NCI-H460 (cell line): ENCODE results near the gene JPH4. TPM values are rescaled to one million over a fixed set of nuclear protein-coding genes. Genes with fewer than 3 reads are reported as not detected.

Experiments used
- DNase-seq: peaks from one replicate; pipeline ENCODE4 v3.0.0-alpha.2; 2016; ENCODE audit warnings: low read depth; ENCODE audit errors: extremely low read depth
- total RNA-seq: library from RNA; depleted of rRNA; stranded (reverse); fragments of >200 nt; shearing (Covaris generic); gene quantifications from 2 replicates; pipeline ENCODE4 v1.2.3, GENCODE V29; 2014; rRNA removed

Gene JPH4
- total RNA-seq, 1 experiment from 2014 or later, result not detected

DNA sequence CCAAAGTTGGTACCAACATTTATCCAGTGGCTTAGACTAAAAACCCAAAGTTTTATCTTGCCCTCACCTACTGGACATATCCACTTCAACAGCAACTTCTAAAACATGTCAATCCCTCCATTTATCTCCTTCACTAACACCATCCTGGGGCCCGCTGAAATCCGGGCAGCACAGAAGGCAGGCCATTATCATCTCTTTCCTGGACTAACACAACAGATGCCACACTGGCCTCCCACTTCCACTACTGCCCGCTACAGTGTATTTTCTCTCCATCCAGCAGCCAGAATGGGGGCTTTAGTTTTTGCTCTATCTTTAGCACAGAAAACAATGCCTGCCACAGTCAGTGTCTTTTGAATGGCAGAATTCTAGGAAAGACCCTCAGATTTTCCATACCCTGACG is 42.6 kb downstream of the JPH4 start:
- DNase-seq, result no peak

DNA sequence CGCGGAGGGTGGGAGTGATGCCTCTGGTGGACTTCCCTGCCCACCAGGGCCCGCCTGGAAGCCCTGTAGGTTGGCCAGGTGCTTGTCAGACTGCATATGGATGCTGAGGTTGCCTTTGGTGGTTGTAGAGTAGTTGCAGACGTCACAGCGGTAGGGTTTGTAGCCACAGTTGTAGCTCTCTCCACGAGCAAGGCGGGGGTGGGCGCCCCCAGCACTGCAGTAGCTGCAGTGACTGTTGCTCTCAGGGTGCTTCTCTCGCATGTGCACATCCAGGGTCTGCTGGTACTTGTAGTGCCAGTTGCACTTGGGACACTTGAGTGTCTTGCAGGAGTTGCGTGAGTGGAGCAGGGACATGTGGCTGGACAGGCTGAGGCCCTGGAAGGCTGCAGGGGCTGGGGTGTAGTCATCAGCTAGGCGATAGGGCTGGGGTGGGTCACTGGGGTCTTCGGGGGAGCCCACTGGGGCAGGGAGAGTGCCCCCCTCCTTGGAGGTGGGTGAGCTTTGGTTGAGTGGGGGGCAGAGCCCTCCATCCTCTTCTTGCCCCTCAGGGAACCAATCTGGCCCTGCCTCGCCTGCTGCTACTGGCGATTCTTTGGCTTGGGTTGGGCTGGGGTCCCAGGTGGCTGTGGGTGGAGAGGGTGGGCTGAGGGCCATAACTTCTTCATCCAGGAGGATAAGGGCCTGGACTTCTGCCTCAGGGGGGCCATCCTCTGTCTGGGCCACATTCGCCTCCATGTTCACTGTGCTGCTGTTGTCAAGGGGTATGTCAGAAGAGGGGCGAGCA is 44.7 kb downstream of the JPH4 start:
- no peak for DNase-seq

DNA sequence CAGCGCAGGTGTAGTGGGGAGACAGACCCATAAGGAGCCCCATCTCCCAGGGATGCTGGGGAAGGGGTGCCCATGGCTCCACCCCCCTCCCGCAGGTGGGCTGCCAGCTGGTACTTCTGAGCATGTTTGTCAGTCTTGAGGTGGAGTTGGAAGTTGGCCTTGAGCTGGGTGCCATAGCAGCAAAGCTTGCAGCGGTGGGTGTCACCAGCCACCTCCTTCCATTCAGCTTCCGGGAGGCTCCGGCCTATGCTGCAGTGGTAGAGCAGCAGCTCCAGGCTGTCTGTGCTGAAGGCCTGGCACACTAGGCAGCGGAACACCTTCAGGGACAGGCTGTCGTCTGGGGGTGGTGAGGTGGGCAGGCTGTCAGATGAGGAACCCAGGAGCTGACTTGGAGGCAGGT is 45.9 kb downstream of the JPH4 start:
- DNase-seq, result no peak

DNA sequence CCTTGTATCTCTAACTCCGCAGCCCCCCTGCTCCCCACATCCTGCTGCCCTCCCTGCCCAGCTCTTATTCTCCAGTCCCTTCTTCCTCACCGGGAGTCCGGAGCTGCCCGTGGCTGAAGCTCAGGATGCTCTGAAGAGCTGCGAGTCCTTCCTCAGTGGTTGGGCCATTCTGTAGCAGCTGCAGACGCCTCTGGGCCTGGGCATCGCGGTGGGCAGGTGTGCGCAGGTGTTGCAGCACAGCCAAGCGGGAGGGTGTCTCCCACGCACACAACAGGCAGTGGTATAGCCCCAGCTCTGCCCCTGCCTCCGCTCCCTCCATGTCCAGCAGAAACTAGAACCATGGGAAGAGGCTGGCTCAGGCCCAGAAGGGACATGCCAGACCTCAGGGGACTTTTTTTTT is 47.2 kb downstream of the JPH4 start:
- DNase-seq, result no peak

DNA sequence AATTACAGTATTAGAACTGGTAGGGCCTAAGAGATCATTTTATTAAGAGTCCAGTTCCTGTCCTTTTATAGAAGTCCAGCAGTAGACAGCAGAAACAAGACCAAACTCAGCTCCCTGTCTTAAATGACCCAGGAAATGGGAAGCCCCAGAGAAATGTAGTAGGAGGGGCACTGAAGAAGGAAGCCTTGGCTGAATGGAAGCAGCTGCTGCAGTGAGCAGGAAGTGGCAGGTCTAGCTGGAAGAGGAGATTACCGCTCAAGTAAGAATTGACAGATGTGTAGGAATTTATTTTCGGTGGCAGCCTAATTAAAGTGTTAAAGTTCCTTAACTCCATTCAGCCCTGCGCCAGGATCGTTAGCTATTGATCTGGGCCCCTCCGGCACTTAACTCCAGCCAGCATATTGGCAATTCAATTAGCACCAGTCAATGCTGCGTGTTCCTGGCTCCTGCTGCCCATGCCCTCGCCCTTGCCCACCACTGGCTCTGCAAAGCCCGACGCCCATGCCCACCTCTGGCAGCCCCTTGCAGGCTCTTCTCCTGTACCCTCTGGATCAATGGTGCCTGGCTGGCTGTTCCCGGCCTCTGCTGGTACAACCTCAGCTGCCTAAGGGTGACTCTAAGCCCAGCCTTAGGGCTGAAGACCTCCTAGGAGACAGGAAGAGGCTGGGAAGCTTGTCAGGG is 48.1 kb downstream of the JPH4 start:
- DNase-seq, result no peak

DNA sequence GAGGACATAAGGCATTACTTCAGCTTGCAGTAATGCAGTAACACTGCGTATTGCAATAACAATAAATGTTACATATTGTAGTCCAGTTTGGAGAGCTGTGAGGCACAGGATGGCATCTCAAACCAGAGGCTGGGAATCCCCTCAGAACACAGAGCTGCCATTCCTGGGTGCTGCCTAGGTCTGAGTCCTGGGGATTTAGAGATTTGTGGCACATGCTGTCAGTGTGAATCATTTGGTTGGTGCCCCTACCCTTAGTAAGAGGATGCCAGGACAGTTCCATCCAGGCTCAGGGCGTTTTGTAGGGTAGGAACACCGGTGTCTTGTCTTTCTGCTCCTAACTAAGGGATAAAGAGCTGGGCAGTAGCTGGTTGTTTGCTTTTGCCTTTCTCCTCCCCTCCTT is 49.6 kb downstream of the JPH4 start:
- DNase-seq, result no peak

DNA sequence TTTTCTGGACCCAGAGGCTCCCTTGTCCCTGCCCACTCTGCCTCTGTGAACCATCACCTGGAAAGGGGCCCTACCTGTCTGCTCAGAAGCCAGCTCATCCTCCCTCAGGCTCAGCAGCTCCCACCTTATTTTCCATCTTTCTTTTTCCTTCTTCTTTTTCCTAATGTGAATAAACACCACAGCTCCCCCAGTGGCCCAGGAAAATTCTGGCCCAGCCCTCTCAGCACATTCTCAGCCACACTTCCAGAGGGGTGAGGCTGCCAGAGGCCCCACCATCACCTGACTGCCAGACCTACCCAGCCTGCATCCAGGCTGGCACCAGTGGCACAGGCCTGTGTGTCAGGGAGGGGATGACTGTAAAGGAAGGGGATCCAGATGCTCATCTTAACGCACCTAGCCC is 50.0 kb downstream of the JPH4 start:
- no peak for DNase-seq

DNA sequence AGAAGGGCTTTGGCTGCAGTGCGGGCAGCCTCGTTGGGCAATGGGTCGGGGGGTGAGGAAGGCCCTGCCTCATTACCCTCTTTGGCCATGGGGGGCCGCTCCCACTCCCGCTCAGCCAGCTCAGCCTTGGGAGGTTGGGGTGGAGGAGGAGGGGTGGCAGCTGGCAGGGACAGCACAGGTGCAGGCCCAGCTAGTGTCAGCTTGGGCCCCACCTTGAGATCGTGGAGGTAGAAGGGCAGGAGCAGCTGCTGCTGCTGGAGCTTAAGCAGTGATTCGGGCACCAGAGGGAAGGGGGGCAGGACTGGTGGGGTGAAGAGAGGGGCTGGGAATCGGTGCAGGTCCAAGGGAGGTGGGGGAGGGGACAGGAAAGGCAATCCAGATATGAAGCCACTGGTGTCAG is 53.0 kb downstream of the JPH4 start:
- DNase-seq, result no peak

DNA sequence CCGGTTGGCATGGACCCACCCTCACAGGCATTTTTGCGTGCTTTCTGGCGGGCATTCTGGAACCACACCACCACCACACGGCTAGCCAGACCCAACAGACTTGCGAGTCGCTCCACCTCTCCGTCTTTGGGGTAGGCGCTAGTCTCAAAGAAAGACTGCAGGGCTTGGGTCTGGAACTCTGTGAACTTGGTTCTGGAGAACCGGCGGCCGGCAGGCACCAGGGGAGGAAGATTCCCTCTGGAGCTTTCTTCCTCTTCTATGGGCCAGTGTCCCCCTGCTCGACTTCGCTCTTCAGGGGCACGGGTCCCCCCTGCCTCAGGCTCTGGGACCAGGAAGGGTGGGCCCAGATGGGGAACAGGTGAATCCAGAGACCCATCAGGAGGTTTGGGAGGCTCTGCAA is 53.6 kb downstream of the JPH4 start:
- no peak for DNase-seq

DNA sequence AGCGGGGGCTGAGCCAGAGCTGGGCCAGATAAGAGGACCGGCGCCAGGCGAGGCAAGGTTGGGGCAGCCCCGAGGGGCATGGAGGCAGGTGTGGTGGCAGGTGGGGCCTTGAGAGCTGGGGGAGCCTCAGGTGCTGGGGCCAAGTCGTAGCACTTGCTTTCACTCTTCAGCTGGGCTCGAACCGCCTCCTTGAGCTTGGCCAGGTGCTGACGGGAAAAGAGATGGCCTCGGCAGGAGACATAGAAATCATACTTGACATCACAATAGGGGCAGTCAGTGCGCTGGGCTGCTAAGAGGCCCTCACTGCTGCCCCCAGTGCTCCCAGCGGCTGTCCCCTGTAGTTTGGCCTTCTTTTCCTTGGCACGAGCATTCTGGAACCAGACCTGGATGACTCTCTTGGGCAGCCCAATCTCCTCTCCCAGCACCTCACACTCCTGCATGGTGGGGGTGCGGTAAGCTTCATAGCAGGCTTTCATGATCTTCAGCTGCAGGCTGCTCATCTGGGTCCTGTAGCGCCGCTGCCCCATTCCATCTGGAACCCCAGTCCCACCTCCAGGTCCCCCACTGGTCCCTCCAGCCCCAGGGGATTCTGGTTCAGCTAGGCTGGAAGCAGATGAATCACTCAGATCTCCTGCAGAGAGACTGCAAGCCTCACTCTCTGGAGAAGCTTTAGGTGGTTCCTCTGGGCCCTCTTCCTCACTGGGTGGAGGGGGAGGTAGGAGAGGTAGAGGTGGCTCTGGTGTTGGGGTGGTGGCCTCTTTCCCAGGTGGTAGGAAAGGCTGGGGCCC is 55.2 kb downstream of the JPH4 start:
- DNase-seq, result no peak

DNA sequence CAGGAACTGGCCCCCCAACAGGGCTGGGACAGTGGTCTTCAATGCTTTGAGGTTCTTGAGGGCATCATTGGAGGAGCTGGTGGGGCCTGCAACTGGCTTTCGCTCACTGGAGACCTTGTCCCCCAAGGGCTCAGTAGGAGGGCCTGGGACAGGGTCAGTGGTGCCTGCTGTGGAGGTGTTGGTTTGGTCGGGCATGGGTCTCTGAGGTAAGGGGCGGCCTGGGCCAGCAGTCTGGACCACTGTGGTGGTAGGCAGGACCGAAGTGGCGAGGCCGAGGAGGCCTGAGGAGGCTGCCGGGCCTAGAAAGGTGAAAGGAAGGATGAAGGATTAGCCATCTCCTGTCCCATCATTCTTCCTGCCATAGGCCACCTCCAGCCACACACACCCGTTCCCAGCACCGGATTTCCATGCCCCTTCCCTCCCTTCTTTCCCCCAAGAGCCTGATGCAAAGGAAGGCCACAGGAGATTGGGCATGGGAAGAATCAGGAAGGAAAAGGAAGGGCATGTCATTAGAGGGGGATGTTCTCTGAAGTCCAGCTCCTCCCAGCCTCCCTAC is 55.9 kb downstream of the JPH4 start:
- DNase-seq, result no peak

DNA sequence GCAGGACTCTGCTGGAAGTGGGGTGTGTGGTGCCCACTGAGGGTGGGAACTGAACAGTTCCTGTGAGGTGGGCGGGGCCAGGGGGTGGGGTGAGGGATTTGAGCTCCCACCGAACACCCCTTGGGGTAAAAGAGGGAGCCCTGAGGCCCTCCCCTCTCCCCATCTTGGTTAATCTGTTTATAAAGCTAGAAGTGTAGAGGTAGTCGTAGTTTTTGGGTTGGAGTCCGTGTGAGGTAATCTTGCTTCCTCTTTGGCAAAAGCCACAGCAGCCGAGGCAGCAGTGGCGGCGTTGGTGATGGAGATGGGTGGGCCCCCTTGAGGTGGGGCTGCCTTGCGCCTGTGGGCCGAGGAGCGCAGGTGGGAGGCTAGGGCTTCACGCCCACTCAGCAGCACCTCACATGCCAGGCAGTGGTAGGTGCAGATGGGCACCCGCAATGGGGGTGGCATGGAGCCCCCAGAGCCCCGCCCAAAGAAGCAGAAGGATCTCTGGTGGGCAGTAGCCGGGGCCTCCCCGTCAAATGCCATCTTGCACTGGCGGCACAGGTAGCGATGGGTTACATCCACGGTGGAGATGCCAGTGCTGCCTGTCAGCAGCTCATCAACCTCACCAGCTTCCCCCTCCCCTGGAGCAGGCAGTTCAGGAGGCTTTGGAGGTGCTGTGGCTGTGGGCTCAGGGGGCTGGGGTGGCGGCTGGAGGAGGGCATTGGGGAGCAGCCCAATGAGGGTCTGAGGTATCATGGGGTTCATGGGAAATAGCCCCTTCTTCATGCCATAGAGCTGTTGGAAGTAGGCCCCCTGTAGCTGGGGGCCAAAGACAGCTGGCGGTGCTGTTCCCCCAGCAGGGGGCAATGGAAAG is 56.6 kb downstream of the JPH4 start:
- DNase-seq, result no peak

DNA sequence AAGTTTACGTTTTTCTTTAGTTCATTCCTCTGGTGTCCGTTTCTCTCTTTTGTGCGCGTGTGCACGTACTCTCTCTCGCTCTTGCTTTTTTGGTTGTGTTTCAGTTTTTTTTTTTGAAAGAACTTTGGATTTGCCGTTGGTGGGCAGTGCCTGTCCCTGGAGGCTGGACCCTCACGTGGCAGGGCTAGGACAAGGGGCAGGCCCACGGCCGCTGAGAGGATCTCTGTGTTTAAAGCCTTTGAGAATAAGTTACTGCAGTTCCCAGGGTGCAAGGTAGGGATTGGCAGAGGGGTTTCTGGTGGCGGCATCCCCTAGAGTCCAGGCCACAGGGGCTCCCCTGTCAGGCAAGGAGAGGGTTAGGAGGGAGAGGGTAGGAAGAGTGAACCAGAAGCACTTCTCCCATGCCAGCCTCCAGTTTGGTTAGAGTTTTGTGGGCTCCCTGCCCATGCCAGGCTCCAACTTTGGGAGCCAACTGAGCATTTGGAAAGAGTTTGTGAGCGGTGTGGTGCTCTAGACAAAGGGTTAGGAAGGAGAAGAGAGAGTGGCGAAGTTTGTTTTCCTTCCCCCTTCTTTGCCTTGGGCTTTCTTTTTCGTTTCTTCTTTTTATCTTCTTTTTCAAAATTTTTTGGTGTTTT is 57.6 kb downstream of the JPH4 start:
- no peak for DNase-seq

DNA sequence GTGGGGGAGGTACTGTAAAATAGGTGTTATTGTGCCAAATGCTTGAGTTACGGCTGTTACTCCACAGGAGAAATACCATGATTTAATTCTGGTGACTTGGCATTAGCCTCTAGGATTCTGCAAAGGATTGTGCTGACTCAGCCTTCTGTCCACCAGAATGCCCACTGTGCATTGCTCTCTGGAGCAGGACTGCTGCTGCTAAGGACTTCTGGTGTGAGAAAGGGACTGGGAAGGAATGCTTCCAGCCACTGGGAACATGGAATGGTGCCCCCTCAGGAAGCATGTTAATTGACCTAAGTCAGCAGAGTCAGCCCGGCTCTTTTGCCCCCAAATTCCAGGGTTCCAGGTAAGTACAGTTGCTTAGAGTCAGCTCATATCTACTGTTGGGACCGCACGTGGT is 59.9 kb downstream of the JPH4 start:
- DNase-seq, result no peak

Other genes with a start within 250 kb of the JPH4 start
- gene SLC22A17, start 225.9 kb downstream of the JPH4 start, total RNA-seq, result 1.6 and 2.2 TPM in 2 replicates
- gene EFS, start 213.6 kb downstream of the JPH4 start, total RNA-seq, result 0.05 TPM in 1 of 2 replicates, not detected in the other
- gene IL25, start 206.0 kb downstream of the JPH4 start, total RNA-seq, result not detected in 2 replicates
- not detected in 2 replicates for gene CMTM5, start 201.7 kb downstream of the JPH4 start, total RNA-seq
- gene MYH6, start 170.5 kb downstream of the JPH4 start, total RNA-seq, result not detected in 2 replicates
- not detected in 2 replicates for gene MYH7, start 143.1 kb downstream of the JPH4 start, total RNA-seq
- 95.6 and 99.4 TPM in 2 replicates for gene NGDN, start 109.1 kb downstream of the JPH4 start, total RNA-seq
- gene ZFHX2, start 27.0 kb downstream of the JPH4 start, total RNA-seq, result 0.15 and 0.43 TPM in 2 replicates
- gene THTPA, start 22.5 kb downstream of the JPH4 start, total RNA-seq, result 15.3 and 23.6 TPM in 2 replicates
- gene AP1G2, start 11.0 kb downstream of the JPH4 start, total RNA-seq, result 28.7 and 45.2 TPM in 2 replicates
- 0.69 and 0.84 TPM in 2 replicates for gene DHRS2, start 57.6 kb upstream of the JPH4 start, total RNA-seq